ENCODE measurements around the gene CLASP1. TPM values are rescaled to one million over a fixed set of nuclear protein-coding genes. Genes with fewer than 3 reads are reported as not detected.

CLASP1 gene
- total and polyA plus RNA-seq, 2 donors: 11.6 to 18.4 TPM

DNA sequence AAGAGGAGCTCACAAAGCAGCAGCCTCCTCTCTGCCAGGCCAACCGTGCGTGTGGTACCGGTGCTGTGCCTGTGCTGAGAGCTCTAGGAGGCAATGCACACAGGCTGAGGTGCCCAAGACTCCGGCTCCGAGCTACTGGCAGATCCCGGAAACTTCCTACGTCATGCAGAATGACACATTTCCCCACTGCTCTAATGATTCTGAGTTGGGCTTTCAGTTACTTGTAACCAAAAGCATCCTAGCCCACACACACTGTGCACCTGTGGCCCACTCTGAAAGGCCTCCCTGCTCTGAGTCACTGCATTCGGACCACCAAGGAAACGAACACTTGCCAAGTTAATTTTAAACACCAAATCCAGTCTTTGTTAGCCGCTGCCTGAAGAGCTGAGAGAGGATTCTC is 127.9 kb downstream of the CLASP1 start:
- no peak overlapping the region for H3K4me3 ChIP-seq (ENCODE audit: low read length in 2 of 2)
- no peaks in the 10 kb centered on the region for H3K9me3 ChIP-seq (ENCODE audit: control insufficient read depth in 2 of 2, insufficient read depth in 1 of 2, low read length in 1 of 2)
- WGBS: 97% methylated on average over 10 of the region's 10 CpGs
- no peak for DNase-seq (ENCODE audit: low read depth in 6 of 9, low spot score in 9 of 9)
- no peaks in the 10 kb centered on the region for H3K27me3 ChIP-seq (ENCODE audit: control insufficient read depth in 2 of 2, insufficient read depth in 1 of 2, low read length in 1 of 2)
- H3K4me1 ChIP-seq (ENCODE audit: control insufficient read depth in 2 of 2, insufficient read depth in 2 of 2, low read length in 2 of 2): no peaks in the 10 kb centered on the region
- H3K36me3 ChIP-seq (ENCODE audit: control insufficient read depth in 2 of 2, insufficient read depth in 2 of 2, low read length in 1 of 2): peaks cover 39 to 50% of the 10 kb centered on the region in 2 donors
- H3K27ac ChIP-seq (ENCODE audit: low read depth in 1 of 2, low read length in 1 of 2): no peak overlapping the region

GRCh38 chr2:121520641-121520994 is 128.6 kb downstream of the CLASP1 start:
- no peaks in the 10 kb centered on the region for H3K4me1 ChIP-seq (ENCODE audit: control insufficient read depth in 2 of 2, insufficient read depth in 2 of 2, low read length in 2 of 2)
- no peaks in the 10 kb centered on the region for H3K9me3 ChIP-seq (ENCODE audit: control insufficient read depth in 2 of 2, insufficient read depth in 1 of 2, low read length in 1 of 2)
- WGBS: 95% methylated on average over 3 of the region's 3 CpGs
- H3K4me3 ChIP-seq (ENCODE audit: low read length in 2 of 2): no peak overlapping the region
- no peak overlapping the region for H3K27ac ChIP-seq (ENCODE audit: low read depth in 1 of 2, low read length in 1 of 2)
- H3K27me3 ChIP-seq (ENCODE audit: control insufficient read depth in 2 of 2, insufficient read depth in 1 of 2, low read length in 1 of 2): no peaks in the 10 kb centered on the region
- DNase-seq (ENCODE audit: low read depth in 6 of 9, low spot score in 9 of 9): no peak
- peaks cover 32 to 43% of the 10 kb centered on the region in 2 donors for H3K36me3 ChIP-seq (ENCODE audit: control insufficient read depth in 2 of 2, insufficient read depth in 2 of 2, low read length in 1 of 2)

- Histone ChIP-seq H3K27ac (ENCODE audit: low read depth in 1 of 2, low read length in 1 of 2) (no peak overlapping the region), H3K4me1 (ENCODE audit: control insufficient read depth in 2 of 2, insufficient read depth in 2 of 2, low read length in 2 of 2) (no peaks in the 10 kb centered on the region), H3K4me3 (ENCODE audit: low read length in 2 of 2) (no peak overlapping the region), H3K36me3 (ENCODE audit: control insufficient read depth in 2 of 2, insufficient read depth in 2 of 2, low read length in 1 of 2) (peaks cover 27 to 38% of the 10 kb centered on the region in 2 donors), H3K27me3 (ENCODE audit: control insufficient read depth in 2 of 2, insufficient read depth in 1 of 2, low read length in 1 of 2) (no peaks in the 10 kb centered on the region), H3K9me3 (ENCODE audit: control insufficient read depth in 2 of 2, insufficient read depth in 1 of 2, low read length in 1 of 2) (no peaks in the 10 kb centered on the region)
- DNase-seq (ENCODE audit: low read depth in 6 of 9, low spot score in 9 of 9): no peak
- WGBS: 94% methylated on average over 6 of the region's 6 CpGs
Observed at GRCh38 chr2:121519732-121520640, 129.3 kb downstream of the CLASP1 start.

- Histone ChIP-seq H3K27ac (ENCODE audit: low read depth in 1 of 2, low read length in 1 of 2) (no peak overlapping the region), H3K9me3 (ENCODE audit: control insufficient read depth in 2 of 2, insufficient read depth in 1 of 2, low read length in 1 of 2) (no peaks in the 10 kb centered on the region), H3K36me3 (ENCODE audit: control insufficient read depth in 2 of 2, insufficient read depth in 2 of 2, low read length in 1 of 2) (peaks cover 28 to 46% of the 10 kb centered on the region in 2 donors), H3K27me3 (ENCODE audit: control insufficient read depth in 2 of 2, insufficient read depth in 1 of 2, low read length in 1 of 2) (no peaks in the 10 kb centered on the region), H3K4me3 (ENCODE audit: low read length in 2 of 2) (no peak overlapping the region), H3K4me1 (ENCODE audit: control insufficient read depth in 2 of 2, insufficient read depth in 2 of 2, low read length in 2 of 2) (no peaks in the 10 kb centered on the region)
- DNase-seq (ENCODE audit: low read depth in 6 of 9, low spot score in 9 of 9): no peak
- 99% methylated on average over 1 of the region's 1 CpG for WGBS
Observed at GRCh38 chr2:121519153-121519552, 130.1 kb downstream of the CLASP1 start.

DNA sequence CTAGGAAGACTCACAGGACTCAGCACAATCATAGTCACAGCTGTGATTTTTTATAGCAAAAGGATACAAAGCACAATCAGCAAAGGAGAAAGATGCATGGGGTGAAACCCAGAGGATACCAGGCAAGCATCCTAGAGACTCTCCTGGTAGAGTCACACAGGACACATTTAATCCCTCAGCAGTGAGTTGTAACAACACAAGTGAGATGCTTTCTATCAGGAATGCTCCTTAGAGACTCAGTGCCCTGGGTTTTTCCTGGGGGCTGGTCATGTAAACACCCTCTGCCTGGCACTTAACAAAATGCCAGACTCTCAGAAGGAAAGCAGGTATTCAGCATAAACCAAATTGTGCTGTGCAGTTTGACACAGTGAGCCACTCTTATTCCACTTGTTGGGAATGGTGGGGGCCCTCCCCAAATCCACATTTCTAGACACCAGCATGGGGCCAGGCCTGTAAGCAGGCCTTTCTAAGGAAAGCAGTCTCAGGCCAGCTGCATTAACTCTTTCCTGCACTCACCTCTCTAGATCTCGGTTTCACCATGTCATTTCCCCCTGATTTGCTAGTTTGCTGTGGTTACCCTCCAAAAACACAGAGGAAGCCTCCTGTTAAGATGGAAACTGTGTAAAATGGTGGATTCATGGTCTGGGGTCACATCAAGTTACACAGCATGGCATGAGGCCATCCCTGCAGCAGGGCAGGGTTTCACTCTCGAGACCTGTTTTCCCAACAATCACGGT is 135.5 kb downstream of the CLASP1 start:
- Histone ChIP-seq H3K27ac (ENCODE audit: low read depth in 1 of 2, low read length in 1 of 2) (no peak overlapping the region), H3K36me3 (ENCODE audit: control insufficient read depth in 2 of 2, insufficient read depth in 2 of 2, low read length in 1 of 2) (peaks cover 21 to 26% of the 10 kb centered on the region in 2 donors), H3K4me3 (ENCODE audit: low read length in 2 of 2) (no peak overlapping the region), H3K27me3 (ENCODE audit: control insufficient read depth in 2 of 2, insufficient read depth in 1 of 2, low read length in 1 of 2) (no peaks in the 10 kb centered on the region), H3K4me1 (ENCODE audit: control insufficient read depth in 2 of 2, insufficient read depth in 2 of 2, low read length in 2 of 2) (no peaks in the 10 kb centered on the region), H3K9me3 (ENCODE audit: control insufficient read depth in 2 of 2, insufficient read depth in 1 of 2, low read length in 1 of 2) (peaks cover 0 to 6% of the 10 kb centered on the region in 2 donors)
- DNase-seq (ENCODE audit: low read depth in 6 of 9, low spot score in 9 of 9): no peak
- 97% methylated on average over 3 of the region's 3 CpGs for WGBS

- Histone ChIP-seq H3K36me3 (ENCODE audit: control insufficient read depth in 2 of 2, insufficient read depth in 2 of 2, low read length in 1 of 2) (peaks cover 19 to 26% of the 10 kb centered on the region in 2 donors), H3K4me3 (ENCODE audit: low read length in 2 of 2) (no peak overlapping the region), H3K9me3 (ENCODE audit: control insufficient read depth in 2 of 2, insufficient read depth in 1 of 2, low read length in 1 of 2) (peaks cover 0 to 6% of the 10 kb centered on the region in 2 donors), H3K4me1 (ENCODE audit: control insufficient read depth in 2 of 2, insufficient read depth in 2 of 2, low read length in 2 of 2) (no peaks in the 10 kb centered on the region), H3K27me3 (ENCODE audit: control insufficient read depth in 2 of 2, insufficient read depth in 1 of 2, low read length in 1 of 2) (no peaks in the 10 kb centered on the region), H3K27ac (ENCODE audit: low read depth in 1 of 2, low read length in 1 of 2) (no peak overlapping the region)
- DNase-seq (ENCODE audit: low read depth in 6 of 9, low spot score in 9 of 9): no peak
- 100% methylated on average over 1 of the region's 1 CpG for WGBS
Observed at GRCh38 chr2:121510857-121511256, 138.4 kb downstream of the CLASP1 start.

DNA sequence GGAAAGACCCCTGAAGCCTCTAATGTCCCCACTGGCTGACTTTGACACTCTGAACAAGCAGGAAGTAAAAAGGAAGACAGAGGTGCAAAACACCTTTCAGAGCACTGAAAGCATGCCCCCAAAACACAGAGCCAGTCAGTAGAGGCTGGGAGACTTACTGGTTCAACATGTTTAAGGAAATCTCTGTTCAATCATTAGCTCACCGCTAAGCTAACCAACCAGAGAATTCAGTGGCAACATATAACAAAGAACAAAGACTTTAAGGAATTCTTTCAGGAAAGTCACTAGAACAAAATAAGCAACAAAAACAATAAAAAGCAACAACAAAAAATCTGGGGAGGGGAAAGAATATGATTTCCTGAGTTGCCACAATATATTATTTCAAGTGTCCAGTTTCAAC is 142.6 kb downstream of the CLASP1 start:
- DNase-seq (ENCODE audit: low read depth in 6 of 9, low spot score in 9 of 9): no peak
- no peaks in the 10 kb centered on the region for H3K4me1 ChIP-seq (ENCODE audit: control insufficient read depth in 2 of 2, insufficient read depth in 2 of 2, low read length in 2 of 2)
- peaks cover 0 to 6% of the 10 kb centered on the region in 2 donors for H3K9me3 ChIP-seq (ENCODE audit: control insufficient read depth in 2 of 2, insufficient read depth in 1 of 2, low read length in 1 of 2)
- no peak overlapping the region for H3K4me3 ChIP-seq (ENCODE audit: low read length in 2 of 2)
- peaks cover 22 to 23% of the 10 kb centered on the region in 2 donors for H3K36me3 ChIP-seq (ENCODE audit: control insufficient read depth in 2 of 2, insufficient read depth in 2 of 2, low read length in 1 of 2)
- 100% methylated on average over 1 of the region's 1 CpG for WGBS
- no peak overlapping the region for H3K27ac ChIP-seq (ENCODE audit: low read depth in 1 of 2, low read length in 1 of 2)
- H3K27me3 ChIP-seq (ENCODE audit: control insufficient read depth in 2 of 2, insufficient read depth in 1 of 2, low read length in 1 of 2): no peaks in the 10 kb centered on the region

DNA sequence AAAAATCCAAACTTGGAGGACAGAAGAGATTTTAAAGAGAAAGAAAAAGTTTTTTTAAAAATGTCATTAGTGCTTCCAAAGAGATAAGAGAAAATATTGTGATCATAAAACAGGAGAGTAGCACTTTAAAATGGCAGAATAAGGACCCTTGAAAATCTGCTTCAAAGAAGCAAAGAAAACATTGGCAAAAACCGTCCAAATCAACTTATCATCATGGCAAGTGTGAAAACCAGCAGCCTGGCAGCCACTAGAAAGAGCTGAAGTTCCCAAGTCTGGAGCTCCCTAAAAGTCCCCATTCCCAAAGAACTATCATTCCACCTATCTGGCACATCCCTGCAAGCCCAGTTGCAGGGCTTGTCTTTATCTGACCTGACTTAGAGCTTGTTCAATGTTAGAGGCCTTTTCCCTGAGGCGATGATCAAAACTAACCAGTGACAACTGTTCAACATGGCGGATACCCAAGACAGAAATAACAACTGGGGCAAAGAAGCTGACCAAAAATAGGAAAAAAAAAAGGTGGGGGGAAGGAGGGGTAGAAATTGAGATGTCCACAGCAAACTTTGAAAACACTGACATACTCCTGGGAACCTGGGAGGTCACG is 143.2 kb downstream of the CLASP1 start:
- Histone ChIP-seq H3K27me3 (ENCODE audit: control insufficient read depth in 2 of 2, insufficient read depth in 1 of 2, low read length in 1 of 2) (no peaks in the 10 kb centered on the region), H3K27ac (ENCODE audit: low read depth in 1 of 2, low read length in 1 of 2) (no peak overlapping the region), H3K4me1 (ENCODE audit: control insufficient read depth in 2 of 2, insufficient read depth in 2 of 2, low read length in 2 of 2) (no peaks in the 10 kb centered on the region)

GRCh38 chr2:121505005-121505404 is 144.3 kb downstream of the CLASP1 start:
- H3K27ac ChIP-seq (ENCODE audit: low read depth in 1 of 2, low read length in 1 of 2): no peak overlapping the region
- peaks cover 20 to 27% of the 10 kb centered on the region in 2 donors for H3K36me3 ChIP-seq (ENCODE audit: control insufficient read depth in 2 of 2, insufficient read depth in 2 of 2, low read length in 1 of 2)
- H3K4me1 ChIP-seq (ENCODE audit: control insufficient read depth in 2 of 2, insufficient read depth in 2 of 2, low read length in 2 of 2): no peaks in the 10 kb centered on the region

More for the DNA sequence above, 143.2 kb downstream of the CLASP1 start:
- H3K9me3 ChIP-seq (ENCODE audit: control insufficient read depth in 2 of 2, insufficient read depth in 1 of 2, low read length in 1 of 2): peaks cover 0 to 6% of the 10 kb centered on the region in 2 donors
- H3K36me3 ChIP-seq (ENCODE audit: control insufficient read depth in 2 of 2, insufficient read depth in 2 of 2, low read length in 1 of 2): peaks cover 23% of the 10 kb centered on the region in 2 donors
- no peak overlapping the region for H3K4me3 ChIP-seq (ENCODE audit: low read length in 2 of 2)
- DNase-seq (ENCODE audit: low read depth in 6 of 9, low spot score in 9 of 9): no peak
- 97% methylated on average over 4 of the region's 4 CpGs for WGBS

More at GRCh38 chr2:121505005-121505404, 144.3 kb downstream of the CLASP1 start:
- peaks cover 0 to 6% of the 10 kb centered on the region in 2 donors for H3K9me3 ChIP-seq (ENCODE audit: control insufficient read depth in 2 of 2, insufficient read depth in 1 of 2, low read length in 1 of 2)
- no peaks in the 10 kb centered on the region for H3K27me3 ChIP-seq (ENCODE audit: control insufficient read depth in 2 of 2, insufficient read depth in 1 of 2, low read length in 1 of 2)
- 94% methylated on average over 3 of the region's 3 CpGs for WGBS
- DNase-seq (ENCODE audit: low read depth in 6 of 9, low spot score in 9 of 9): no peak
- no peak overlapping the region for H3K4me3 ChIP-seq (ENCODE audit: low read length in 2 of 2)

Measured in thymus (tissue), 11 donors.